ENCODE results near the gene EPDR1.

EPDR1 gene

DNA sequence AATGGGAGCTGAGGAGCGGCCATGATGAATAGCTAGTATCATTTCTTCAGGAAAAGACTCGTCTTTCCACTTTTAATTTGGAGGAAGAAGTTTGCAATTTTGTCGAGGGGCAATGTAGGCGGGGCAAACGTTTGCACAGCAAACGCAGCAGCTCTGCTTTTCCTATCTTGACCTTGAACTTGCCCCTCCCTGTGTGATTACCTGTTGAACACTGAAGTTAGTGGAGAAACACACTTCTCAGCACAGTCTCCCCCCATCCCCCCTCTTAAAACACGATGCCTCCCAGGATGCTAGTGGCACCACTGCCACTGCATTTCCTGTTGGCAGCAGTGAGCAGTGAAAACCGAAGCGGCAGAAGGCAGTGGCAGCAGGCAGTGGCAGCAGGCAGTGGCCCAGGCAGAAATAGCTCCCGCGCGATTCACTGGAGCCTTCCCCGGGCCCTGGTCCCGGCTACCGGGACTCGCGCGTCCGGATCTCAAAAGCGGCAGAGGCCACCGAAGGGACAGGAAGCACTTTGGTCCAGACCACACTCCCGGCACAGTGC is at the start of gene EPDR1:
Gene EPDR1, plus strand, starts transcription at position 336 of the 544 bp plus-strand sequence. CDS start 300 bp downstream, outside the sequence.
- DNase-seq (ENCODE audit: low spot score), result peak; percentile 80

DNA sequence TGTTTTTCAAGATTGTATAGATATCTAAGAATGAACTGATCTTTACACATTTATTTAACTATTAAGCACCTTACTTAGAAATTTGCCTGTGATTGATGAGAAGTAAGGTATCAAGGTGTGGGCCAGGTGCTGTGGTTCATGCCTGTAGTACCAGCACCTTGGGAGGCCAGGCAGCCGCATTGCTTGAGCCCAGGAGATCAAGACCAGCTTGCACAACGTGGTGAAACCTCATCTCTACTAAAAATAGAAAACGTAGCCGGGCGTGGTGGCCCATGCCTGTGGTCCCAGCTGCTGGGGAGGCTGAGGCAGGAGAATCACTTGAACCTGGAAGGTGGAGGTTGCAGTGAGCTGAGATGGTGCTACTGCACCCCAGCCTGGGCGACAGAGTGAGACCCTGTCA is 38.4 kb upstream of the EPDR1 start:
- DNase-seq (ENCODE audit: low spot score), result no peak

DNA sequence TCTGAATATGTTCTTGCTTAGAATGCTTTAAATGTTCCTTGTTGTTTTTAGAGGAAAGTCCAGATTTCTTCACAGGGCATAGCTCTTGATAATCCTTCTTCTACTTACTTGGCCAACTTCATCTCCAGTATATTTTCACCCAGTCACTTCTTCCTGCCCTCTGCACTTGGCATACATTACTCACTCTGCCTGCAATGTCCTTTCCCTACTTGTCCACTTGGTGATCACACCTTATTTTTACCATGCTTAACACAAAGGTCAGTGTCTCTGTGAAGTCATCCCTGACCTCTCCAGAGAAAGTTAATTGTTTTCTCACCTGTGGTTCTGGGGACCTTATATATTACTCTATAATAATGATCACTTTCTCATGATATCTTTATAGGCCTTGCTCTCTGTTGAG is 27.1 kb upstream of the EPDR1 start:
- DNase-seq (ENCODE audit: low spot score), result no peak

DNA sequence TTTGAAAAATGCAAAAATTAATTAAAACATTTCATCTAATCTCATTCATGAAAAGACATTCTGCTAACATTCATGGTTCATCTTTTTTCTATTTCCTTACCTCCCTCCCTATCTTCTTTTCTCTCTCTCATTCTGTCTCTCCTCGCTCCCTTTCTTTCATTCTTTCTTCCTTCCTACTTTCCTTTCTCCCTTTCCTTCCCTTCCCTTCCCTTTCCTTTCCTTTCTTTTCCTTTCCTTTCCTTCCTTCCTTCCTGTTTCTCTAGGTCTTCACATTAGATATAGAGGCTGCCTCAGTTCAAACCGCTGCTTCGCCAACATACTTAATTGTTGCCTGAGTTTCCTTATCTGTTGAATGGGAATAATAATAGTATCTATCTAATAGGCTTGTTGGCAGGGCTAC is 25.8 kb upstream of the EPDR1 start:
- DNase-seq (ENCODE audit: low spot score), result no peak

DNA sequence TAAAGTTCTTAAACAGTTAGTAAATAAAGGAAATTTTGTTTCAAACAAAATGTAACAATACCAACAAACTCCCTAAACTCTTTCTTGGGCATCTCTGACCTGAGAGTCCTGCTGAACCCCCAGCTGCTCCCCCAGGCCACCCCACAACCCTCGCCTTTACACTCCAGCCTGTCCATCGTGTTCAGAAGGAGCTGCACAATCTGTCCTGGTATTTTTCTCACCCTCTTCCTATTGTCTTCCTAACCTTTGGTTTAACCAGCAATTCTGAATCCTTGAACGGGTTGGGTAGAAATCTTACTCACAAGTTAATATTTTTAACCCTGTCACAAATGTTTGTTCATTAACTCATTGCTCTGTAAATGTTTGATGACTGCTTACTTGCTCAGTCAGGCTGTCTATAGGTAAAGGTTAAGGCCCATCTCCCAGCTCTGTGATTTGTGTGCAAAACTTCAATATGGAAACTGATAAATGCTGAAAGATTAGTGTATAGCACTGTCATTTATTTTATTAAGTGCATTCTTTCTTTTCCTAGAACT is 20.7 kb upstream of the EPDR1 start:
- DNase-seq (ENCODE audit: low spot score), result no peak

DNA sequence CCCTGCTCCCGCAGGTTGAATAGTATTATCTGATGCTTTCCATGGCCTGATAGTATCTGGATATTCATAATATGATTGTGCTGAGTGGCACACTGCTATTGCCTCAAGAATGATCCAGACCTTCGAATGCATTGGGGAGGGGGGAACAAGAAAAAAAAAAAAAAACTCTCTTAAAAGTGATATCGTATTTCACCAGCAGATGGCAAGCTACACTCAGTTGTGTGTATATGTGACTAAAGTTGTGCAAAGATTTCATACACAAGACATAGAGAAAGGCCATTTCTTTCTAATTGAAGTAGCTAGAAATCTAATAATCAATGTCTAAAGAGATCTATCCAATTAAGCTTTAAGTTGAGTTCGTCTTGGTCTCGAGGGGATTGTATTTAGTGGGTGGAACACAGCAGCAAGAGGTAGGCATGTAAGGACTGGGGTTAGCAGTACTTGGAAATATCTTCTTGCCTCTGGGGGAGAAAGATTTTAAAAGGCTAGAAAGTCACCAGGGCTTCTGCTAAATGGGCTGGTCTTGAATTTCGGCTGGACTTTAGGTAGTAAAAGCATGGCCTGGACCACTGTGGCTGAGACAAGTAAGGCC is 19.1 kb upstream of the EPDR1 start:
- peak; percentile 43 for DNase-seq (ENCODE audit: low spot score)

DNA sequence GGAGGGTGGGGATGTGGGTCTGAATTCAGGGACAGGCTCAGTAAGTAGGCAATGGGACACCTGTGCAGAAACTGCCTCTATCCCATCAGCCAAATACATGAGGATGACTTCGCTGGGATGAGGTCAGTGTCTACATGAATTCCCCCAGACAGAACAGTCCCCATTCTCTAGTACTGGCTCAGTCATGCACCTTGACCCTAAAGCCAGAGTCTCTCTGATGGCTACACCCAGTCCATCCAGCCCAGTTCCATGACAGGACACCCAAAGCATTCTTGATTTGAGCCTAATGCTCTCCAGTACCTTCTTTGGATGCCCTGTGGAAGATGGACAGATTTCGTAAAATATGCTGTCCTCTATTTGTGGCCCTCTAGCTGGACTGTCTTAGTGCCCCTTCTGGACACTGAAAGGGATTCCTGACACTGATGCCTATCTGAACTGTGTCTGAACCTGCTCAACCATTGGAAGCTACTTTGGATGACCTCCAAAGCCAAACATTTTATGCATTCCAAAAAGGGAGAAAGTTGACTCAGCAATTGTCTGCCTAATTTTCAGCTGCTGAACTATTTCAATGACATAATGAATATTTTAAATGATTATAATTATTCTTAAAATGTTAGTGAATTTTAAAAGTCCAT is 18.4 kb upstream of the EPDR1 start:
- DNase-seq (ENCODE audit: low spot score), result no peak

DNA sequence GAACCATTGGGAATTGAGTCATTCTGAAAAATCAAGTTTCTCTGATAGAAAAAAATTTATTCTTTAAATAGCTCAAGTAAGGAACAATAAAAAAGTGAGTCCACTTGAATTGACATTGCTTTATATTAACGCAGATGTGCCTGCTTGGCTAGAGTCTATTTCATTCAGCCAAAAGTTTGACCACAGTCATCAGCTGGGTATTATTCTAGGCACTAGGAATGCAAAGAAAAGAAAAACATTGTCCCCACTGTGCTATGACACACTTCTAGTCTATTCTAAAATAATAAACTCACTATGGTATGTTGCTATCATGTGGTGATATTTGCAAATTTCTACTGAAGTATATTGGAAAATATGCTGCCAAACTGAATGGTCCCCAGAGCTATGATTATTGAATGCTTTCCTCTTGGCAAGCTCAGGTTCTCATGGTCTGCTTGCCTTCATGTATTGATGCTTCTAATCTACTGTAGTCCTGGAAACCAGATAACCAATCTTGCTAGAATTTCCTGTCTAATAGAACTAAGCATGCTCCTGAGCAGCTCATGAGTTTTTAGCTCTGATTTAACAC is 12.1 kb upstream of the EPDR1 start:
- no peak for DNase-seq (ENCODE audit: low spot score)

DNA sequence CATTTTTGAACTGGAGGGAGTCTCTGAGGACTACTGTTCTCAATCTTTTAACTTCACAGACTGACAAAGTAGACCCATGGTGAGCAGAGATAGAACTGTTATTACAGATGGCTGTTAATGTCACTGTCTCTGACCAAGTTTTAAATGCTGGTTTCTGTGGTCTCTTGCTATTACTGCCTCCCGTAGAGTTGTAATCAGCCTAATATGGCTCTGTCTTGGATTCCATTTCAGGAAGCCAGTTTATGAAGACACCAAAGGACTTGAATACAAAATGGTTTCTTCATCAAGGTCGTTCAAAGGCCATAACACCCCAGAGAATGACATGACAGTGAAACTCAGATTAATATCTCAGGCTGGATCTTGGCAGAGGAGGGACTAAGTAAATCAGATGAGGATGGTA is 7.7 kb upstream of the EPDR1 start:
- DNase-seq (ENCODE audit: low spot score), result no peak

DNA sequence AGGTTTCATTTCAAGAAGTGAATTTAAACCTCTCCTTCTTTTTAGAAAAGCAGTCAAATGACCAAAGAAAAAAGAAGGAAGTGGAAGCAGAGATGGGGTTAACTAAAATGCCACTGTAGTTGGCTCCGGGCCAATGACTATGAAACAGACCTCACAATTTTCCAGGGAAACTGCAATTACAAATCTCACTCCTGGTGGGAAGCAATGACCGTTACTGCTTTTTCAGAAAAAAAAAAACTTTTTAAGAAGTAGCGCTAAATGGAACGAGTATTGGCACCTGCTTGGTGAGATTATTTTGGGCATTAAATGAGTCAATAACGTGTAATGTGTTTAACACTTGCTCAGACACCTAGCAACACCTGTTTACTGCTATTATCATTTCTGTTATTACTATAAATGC is 5.0 kb upstream of the EPDR1 start:
- no peak for DNase-seq (ENCODE audit: low spot score)

DNA sequence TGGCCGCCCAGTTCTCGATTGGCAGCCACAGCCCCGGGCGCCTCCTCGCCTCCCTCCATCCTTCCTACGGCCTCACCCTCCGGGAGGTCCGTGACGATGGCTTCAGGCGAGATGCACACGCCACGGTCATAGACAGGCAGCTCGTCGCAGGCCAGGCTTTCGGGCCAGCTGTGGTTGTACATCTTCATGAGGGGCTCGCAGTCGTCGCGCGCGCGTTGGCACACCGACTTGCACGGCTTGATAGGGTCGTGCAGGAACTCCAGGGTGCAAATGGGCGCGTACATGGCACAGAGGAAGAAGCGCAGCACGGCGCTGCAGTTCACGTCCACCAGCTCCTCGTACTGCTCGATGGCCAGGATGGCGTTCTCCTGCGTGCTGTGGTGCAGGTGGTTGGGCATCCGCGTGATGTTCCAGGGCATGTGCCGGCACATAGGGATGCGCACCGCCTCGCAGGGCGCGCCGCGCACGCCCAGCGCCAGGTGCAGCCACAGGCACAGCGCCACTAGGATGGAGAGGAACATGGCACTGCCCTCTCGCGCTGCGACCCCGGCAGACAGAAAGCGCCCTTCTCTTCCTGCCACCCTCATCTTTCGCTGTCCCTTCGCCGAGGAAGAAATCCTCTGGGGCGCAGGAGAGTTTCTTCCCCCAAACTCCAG is 4.3 kb upstream of the EPDR1 start:
- DNase-seq (ENCODE audit: low spot score), result peak; percentile 59

DNA sequence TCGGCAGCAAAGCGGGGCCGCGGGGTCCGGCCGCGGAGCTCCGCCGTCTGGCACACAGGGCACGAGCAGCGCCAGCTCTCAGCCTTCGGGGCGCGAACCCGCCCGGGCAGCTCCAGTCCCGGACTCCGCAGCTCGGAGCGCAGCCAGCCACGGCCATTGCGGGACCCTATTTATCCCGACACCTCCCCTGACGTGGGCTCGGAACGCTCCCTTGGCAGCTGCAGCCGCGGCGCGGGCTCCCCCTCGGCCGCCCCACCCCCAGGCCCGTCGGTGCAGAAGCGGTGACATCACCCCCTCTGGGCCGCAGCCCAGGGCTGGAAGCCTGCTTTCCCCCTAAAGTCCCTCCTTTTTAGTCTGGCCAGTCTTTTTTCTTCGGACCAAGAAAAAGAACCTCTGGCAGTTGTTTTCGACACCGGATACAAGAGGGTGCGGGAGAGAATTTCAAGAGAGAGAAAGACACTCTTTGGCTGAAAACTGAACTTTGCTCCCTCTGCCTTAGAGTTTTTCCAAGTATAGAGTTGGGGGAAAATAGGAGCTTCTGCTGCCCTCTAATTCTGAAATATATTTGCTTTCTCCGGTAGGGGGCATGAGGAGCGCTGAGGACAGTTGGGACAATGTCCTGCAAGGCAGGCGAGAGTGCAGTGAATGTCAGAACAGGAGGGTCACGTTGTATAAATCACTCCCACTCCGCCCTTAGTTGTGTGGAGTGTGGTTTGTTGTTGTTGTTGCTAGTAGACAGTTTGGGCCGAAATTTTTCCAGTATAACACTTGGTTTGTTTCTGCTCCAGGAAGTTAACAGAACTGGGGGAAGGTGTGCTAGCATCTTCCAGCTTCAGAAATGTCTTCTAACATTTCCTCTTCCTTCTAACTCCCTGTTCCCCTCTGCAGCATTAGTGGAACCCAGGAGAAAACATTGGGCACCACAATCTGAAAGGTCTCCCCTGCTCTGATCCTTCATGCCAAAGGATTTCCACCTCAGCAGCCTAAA is 3.5 kb upstream of the EPDR1 start, which contains the start of gene SFRP4:
Gene SFRP4, minus strand, starts transcription at position 145 of the 988 bp plus-strand sequence. CDS start 280 bp downstream, outside the sequence.
- DNase-seq (ENCODE audit: low spot score), result peak; percentile 58

DNA sequence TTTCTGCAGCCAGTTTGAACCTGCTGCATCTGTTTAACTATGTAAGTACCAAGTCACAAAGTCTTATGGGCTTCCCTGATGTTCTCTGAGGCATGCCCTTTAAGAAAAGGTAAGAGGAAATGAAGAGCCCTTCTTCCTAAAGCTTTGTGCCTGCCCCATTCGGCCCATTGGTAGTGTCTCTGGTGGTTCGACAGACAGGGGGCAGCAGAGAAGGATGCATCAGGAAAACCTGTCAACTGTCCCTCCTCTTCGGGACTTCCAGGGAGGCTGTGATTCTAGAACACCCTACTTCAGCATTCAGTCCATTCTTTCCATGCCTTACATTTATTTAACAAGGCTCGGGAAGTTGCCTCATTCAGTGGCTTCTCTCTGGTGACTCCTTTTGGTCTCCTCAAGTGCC is 1.9 kb upstream of the EPDR1 start:
- no peak for DNase-seq (ENCODE audit: low spot score)

DNA sequence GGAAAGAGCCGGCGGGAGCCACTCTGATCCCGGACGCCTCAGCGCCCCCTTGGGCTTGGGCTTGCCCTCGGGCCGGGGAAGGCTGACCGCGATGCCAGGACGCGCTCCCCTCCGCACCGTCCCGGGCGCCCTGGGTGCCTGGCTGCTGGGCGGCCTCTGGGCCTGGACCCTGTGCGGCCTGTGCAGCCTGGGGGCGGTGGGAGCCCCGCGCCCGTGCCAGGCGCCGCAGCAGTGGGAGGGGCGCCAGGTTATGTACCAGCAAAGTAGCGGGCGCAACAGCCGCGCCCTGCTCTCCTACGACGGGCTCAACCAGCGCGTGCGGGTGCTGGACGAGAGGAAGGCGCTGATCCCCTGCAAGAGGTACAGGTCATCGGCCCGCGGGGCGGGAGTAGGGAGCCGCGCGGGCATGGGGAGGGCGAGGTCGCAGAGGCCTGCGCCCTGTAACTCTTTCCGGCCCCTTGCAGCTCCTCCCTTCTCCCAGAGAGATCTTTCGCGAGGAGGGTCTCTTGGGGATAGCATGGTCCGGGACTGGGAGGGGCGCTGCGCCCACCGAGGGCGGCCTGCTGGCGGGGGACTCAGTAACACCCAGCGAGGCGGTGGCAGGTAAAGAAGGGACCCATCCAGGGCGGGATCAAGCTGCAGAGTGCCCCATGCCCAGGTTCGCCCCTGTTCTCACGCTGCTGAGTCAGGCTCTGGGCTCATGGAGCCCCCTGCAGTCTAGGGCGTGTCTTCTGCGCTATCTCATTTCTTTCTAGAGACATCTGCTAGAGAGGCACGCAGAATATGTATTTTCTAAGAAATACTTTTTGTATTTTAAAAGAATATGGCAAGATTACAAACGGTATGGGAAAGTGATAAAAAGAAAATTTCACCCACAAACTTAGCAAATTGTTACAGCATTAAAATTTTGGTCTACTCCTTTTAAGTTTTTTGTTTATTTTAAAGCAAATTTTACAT is 687 bp downstream of the EPDR1 start:
- DNase-seq (ENCODE audit: low spot score), result peak; percentile 77

DNA sequence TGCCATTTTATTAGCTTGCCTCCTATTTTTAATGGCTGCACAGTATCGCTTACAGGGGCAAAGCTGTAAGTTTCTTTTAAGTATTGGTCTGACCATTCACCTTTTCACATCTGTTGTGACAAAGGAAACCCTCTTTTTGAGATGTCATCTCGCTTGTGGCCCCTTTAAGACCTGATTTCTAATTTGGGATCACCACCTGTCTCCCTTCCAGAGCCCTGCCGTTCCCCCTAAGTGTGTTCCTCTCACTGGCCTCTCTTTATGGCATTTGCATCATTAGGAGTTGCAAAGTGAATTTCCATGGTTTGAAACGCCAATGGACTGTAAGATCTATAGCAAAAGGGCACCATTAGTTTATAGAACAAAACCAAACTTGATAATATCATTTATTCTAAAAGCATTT is 1.4 kb downstream of the EPDR1 start:
- no peak for DNase-seq (ENCODE audit: low spot score)

DNA sequence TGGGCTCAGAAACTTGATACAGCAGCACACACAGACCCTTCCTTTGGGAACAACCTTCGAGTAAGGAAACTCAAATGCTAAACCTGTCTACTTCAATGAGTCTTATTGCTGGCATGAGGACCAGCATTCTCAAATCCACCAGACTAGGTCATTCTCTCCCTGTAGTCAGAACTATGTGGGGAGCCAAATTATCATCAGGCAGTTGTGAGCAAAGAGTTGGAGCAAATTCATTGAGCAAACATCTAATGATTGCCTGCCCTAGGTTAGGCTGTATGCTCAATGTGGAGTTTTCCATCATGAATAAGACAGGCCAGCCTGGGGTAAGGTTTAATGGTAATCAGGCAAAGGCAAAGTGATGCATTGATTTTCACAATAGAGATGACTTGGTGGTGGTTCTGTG is 3.6 kb downstream of the EPDR1 start:
- DNase-seq (ENCODE audit: low spot score), result no peak

DNA sequence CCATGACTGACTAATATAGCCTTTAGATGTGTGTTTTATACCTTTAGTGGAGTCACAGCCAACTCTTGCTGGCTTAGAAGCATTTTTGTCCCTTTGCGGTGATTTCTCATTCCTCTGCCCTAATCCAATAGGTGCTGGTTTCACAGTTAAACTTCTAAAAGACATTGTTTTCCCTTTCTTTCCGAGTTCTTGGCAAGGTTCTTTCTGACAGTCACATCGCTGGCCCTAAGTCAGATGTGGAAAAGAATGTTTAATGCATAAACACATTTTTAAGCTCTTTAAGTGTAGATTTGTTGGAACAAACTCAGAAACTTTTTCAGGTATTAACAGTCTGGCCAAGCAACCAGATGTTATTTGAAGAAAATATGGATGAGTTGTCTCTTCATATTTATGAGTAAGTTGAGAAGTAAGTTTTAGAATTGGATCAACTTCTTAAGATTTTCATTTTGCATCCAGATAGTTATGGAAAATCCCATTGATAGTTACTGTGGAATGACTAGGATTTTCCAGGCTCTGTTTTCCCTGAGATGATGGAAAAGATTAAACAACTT is 4.1 kb downstream of the EPDR1 start:
- no peak for DNase-seq (ENCODE audit: low spot score)

DNA sequence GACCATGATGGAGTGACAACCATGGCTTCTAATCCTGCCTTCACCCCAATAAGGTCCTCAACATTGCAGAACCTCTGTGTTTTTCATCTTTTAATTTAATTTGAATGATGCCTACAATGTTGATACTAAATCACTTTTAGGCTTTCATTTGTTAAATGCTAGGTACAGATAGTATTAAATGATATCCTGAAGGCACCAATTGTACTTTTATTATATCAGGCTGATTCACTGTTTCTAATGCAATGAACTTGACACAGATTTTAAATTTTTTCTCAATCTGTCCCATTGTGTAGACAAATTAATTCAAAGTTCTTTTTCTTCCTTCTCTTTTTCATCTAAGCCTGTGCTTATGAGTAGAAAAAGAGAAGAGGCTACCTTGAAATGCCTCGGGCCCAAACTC is 5.2 kb downstream of the EPDR1 start:
- DNase-seq (ENCODE audit: low spot score), result no peak

DNA sequence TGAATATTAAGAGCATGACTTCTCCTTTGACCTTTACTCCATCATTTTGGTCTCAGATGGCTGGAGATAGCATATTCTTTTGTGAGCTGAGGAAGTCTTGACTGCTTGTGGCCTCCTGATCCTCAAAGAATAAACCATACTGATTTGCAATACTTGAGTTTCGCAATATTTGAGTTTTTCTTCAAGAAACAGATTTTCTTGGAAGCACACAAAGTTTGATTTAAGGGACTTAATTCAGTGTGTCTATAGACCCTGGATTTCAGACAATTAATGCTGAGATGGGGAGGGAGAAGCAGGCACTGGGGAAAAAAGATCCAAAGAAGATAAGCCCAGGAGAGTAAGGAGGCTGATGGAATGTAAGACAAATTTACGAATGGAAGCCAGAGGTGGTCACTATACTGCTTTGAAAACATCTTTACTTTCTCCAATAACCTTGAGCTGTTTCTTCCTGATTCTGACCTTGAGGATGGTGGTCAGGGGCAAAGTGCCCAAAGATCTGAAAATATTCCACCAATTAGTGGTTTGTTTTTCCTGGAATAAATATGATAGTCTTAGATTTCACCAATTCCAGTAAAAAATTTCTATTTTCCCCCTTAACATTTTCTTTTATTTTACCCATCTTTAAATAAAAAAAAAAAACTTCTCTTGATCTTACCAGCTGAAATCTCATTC is 7.5 kb downstream of the EPDR1 start:
- DNase-seq (ENCODE audit: low spot score), result no peak

All from D341Med (cell line).